HG03378 (cell line): ENCODE results near the gene SDK1.

Source experiments
- ATAC-seq: cut with Tn5 transposase; IDR thresholded peaks from one replicate; pipeline ENCODE4 v1.9.1; 2021; ENCODE audit warnings: mild to moderate bottlenecking, moderate library complexity; ENCODE audit not compliant: unreplicated experiment

SDK1 gene

DNA sequence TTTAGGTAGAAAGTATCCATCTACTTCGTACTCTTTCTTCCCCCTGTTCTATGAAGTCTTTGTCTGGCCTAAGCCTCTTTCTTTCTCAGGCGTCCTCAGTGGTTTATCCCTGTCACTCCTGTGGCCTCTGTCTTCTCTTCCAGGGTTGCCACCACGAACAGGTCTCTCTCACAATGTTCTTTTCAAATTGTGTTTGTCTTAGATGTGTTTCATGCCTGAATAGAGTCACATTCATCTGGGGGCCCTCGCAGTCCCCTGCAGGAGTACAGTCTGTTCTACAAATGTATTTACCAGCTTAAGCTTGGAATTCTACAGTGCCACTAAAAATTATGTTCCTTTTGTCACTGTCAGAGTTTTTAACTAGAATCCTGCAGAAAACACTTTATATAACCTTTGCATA, 700.7 kb downstream of the SDK1 start:
- ATAC-seq, result no peak

DNA sequence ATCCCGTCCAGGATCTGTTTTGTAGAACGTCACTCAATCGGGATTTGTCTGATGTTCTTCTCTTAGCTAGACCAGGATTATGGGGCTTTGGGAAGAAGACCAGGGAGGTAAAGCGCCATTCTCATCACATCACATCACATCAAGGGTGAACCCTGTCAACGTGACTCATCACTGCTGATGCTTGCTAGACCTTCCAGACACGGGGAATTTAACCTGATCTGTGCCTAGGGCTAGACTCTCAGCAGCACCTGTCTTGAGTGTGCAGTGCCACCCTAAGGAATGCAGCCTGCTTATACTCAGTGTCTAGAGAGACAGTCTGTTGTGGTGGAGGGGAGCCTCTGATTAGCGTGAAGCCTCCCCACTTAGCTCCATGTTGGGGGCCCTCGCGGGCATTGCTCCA, 702.5 kb downstream of the SDK1 start:
- no peak for ATAC-seq

DNA sequence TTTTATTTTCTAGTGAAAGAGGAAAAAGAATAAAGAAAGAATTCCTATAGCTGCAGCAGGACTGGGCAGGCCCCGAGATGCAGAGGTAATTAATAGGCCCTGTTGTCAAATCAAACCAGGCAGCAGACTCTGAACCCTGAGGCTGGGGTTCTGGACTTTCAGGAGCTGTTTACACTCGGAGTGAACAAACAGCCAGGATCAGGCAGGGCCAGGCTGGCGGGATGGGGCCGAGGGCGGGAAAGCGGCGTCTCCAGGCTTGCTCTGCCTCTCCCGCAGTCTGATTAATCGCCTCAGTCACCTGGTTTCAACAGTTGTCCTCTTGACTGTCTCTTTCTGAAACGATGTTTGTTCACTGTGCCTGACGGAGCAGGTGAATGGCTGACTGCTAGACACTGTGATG, 705.6 kb downstream of the SDK1 start:
- ATAC-seq, result no peak

DNA sequence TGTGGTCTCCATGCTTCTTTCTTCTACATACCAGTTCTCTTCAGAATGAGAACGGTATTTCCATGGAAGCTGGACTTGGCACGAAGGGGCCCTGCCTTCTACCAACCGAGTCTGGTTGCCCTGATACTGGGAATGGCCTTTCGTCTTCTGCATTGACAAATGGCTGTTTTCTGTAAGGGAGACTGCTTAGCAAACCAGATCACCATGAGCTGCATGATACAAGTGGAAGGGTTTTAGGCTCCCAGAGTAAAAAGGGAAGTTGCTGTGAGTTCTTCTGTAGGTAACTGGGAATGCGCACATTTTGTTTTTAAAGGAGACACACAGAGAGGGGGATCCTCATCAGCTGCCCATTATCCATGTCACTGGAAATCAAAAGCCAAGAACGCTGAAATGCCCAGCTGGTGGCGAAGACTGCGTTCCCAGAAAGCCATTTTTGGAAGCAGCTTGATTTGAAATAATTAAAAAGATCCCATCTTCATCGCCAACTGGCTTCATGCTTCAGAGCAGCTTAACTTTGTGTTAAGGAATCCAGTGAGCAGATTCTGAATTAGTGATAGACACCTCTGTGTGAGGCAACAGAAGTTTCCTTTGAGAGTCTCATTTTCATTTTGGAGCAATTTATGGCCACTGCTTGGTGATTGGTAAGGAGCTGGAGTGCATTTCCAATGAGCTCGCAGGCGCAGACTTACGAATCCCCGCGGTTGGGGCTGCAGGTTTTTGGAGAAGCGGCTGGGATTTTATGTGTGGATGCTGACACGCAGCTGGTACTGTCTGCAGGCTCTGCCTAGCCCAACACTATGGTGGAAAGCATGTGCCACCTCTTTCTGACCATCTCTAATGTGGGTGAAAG, 708.4 kb downstream of the SDK1 start:
- no peak for ATAC-seq

DNA sequence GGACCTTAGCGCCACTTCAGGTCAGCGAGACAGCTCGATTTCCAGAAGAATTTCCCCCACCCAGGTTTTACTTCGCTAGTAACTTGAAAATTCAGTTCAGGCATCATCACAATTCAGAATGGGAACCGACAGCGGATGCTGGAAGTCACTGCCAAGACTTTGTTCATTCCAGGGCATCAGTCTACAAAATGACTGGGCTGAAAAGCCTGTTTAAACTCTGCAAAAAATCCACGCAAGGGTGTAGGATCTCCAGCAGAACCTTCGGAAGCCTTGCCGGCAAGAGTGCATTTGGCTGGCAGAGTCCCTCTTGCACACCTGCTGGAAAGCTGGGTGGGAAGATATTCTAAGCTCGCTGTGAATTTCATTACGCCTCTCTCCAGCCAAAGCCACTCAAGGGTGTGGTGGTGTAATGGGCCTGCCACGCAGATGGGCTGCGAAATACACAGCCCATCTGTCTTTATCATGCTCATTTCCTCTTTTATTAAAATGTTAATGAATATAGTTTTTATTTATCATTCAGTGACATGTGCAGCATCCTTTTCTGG, 709.1 kb downstream of the SDK1 start:
- ATAC-seq, result no peak

DNA sequence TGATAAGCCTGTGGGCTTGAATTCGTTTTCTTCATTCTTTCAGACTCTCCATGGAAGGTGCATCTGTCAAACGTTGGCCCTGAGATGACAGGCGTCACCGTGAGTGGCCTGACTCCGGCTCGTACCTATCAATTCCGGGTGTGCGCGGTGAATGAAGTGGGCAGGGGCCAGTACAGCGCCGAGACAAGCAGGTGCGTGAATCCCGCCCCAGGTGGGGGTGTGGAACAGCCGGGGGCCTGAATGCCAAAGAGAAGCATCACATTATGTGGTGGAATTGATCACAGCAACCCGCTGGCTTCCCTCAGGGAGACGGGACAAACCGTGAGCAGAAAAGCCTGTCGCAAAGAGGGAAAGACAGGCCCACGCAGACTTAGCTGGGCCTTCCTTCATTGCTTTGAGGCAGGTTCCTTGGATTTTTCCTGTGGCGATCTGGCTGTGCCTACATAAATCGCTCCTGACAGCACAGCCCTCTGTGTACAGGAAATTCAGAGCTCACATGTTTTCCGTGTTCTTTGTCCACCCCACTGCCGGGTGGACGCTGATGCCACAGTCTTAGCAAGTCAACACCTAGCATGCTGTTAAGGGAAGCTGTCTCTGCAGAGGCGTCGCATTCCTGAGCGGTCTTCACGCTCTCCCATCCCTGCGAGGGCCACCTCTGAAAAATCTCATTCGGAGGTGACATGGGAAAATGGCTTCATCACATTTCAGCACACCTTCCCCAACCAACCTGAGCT, 710.0 kb downstream of the SDK1 start:
- ATAC-seq, result no peak

DNA sequence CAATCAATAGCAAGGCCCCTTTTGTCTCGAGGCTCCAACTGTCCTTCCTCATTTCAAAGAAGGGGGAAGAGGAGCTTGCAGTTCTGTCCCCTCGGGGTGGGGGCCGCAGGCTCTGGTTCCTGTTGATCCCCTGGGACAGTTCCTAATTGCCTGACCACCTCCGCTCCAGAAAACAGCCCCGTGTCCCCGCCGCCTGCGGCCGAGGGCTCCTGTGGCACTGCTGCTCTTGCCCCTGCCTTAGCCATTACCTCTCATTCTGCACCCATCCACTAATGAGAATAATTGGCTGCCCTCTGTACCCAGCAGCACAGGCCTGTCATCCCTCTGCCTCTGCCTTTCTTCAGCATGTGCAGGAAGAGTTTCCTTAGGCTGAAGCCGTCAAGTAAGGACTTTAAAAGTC, 712.7 kb downstream of the SDK1 start:
- no peak for ATAC-seq

DNA sequence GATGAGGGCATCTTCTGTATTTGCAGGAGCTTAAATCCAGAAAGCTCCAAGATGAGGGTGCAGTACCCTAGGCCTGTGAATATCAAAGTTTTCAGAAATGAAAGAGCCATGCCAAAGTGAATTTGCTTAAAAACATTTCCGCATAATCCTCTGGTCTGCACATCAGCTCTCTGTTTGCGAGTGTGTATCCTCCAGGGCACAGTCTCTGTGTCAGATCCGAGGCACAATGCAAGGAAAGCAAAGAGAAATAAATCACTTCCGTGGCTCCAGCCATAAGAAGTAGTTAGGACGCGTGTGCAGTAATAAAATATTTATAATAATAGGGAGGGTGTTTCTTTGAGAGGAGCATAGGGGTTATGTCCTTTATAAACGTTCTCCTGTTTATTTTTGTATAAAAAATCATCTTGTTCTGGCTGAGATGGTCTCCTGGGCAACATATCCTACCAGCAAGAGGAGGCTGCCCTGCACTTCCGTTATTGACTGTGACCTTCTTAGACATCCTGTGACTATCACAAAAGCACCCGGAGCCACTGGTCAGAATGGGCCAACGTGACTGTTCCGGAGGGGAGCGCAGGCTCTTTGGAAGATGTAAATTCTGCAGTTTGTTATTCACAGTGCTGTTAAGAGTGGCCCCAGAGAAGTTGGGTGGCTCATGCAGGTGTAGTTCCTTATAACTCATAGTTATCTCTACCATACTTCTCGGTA, 713.4 kb downstream of the SDK1 start:
- no peak for ATAC-seq

DNA sequence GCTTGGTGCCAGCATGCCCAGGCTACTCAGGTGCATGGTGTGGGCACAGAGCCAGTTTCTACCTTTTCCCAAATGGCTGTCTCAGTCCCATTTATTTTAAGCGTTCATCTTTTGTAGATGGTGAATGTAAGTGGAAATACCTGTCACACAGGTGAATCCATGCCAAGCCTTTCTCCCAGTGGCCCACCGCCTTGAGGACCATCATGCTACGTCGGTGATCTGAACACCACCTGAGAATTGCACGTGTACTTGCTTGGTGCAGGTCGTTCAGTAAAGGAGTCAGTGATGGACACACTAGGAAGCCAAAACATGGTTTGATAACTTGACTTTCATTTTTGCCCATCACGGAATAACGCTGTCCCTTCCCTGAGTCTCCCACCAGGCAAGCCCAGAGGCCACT, 714.3 kb downstream of the SDK1 start:
- ATAC-seq, result no peak

DNA sequence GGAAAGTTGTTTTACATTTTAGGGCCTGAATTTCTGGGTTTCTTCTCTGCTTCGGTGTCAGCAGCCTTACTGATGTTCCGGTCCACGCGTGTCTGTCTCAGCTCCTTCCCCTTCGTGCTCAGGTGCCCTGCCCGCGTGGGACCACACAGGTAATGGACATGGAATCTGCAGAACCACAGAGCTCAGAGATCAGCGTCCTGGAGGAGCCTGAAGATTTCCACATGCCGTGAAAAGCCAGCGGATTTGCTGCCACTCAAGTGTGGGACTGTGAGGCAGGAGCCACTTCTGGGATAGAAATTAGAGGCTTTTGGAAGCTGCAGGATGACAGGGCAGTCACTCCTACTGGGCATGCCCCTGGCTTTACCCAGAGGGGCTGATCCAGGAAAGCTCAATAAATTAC, 714.9 kb downstream of the SDK1 start:
- no peak for ATAC-seq

DNA sequence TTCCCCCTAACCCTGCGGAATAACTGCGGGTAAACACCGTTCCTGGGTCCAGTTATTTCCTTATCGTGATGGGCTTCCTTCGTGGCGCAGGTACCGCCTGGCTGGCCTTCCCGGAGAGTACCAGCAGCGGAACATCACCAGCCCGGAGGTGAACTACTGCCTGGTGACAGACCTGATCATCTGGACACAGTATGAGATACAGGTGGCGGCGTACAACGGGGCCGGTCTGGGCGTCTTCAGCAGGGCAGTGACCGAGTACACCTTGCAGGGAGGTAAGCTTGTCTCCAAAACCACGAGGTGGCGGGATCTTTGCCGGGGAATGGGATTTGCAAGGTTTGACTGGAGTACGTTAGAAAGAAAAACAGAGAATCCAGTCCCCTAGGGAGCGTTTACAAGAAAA, 716.0 kb downstream of the SDK1 start:
- no peak for ATAC-seq

DNA sequence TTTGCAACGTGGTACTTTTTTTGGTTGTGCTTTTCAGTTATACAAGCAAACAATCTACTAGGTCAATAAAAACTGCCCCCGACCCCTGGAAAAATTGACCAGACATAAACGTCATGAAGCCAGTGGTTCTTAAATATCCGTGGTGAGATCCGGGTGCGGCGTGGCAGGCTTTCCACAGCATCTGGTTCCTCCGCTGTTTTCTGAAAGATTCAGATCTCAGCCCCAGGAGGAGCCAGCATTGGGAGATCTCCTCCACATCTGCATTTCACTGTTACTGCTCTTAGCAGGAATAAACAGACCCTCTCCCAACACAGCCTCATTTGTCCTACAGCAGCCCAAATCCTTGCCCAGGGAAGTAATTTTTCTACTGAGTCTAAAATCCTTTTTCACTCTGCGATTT, 716.7 kb downstream of the SDK1 start:
- ATAC-seq, result no peak

DNA sequence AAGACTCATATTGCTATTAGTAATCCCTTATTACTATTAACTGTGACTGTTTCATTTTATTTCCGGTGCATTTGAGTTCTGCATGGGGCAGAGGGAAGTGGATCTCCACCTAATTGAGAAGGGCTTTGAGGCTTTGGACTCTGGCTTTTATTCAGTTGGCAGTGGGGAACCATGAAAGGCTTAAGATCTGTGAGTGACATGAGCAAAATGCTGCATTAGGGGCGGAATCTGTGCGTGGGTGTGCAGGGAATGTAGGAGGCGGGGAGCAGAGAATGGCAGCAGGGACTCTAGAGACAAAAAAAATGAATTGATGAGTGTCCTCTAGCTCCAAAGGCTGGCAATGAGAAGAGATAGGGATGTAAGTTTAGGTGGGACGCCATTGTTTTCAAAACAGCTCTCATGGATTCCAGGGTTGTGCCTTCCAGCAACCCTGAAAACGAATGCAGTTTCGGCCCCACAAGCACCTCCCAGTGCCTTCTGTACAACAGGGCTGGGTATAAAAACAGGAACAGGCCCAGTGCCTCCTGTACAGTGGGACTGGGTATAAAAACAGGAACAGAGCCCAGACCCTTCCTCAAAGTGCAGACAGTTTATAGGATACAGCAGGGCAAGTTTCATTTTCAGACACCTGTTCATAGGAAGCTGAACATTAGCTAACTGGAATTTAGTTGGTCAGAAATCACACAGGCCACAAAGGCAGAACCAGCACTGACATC, 717.7 kb downstream of the SDK1 start:
- ATAC-seq, result no peak

DNA sequence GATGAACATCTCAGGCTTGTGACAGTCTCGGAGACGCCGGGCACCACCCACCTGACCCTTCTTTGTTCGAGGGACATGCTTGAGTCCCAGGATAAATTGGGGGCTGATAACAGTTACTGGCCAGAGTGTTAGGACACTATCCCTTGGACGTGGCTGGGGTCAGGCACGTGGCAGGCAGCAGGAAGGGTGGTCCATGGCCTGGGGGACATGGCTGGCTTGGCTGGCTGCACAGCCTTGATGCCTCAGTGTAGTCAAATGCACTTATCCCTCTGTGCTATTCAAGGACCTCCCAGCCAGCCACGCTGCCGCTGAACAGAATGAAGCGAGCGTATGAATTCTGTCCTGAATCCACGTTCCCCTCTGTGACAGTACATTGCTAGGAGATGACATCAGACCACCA, 719.0 kb downstream of the SDK1 start:
- ATAC-seq, result no peak

DNA sequence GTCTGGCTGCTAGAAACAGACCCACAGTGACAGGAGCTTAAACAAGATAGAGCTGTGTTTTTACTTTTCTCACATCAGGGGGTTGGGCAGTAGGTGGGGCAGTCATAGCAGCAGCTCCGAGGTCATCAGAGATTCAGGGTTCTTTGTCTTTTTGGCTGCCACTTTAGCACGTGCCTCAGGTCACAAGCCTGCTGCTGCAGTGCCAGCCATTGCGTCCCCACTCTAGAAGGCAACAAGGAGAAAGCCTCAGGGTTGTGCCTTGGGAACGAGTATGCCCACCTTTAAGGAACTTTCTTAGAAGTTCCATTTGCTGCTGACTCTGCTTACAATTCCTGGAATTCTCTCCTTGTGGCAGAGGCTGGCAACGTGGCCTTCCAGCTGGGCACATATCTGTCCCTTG, 720.4 kb downstream of the SDK1 start:
- ATAC-seq, result no peak

DNA sequence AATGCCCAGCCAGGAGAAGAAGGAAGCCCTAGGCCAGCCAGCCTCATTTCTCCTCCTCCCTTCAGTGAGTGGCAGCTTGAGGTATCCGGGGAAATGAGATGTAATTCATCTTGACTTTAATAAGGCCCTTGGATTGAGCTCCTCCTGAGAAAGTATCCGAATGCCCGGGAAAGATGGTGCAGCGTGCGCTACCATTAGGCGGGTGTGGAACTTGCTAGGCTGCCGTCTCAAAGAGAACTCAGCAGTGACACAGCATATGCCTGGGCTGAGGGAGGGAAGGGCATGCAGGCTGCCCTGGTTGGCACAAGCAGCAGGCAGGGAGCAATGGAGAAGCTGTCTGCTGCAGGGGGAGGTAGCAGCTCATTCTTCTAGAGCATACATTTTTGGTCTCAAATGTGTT, 721.2 kb downstream of the SDK1 start:
- no peak for ATAC-seq

DNA sequence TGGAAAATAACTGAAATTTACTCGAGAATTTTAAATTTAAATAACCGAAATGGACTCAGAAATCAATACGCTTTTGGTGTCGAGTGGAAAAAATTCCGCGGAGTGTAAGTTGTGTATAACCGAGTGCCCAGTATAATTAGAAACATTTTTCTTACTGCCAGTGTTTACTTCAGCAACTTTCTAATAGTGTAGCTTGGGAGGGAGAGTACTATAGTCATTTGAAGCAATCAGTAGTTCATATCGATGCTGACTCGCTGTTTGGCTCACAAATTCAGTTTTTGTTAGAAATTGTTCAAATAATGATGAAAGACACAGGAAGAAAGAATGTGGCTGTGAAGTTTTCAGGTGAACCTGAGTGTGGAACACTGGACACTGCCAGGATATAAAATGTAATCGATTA, 722.5 kb downstream of the SDK1 start:
- no peak for ATAC-seq

DNA sequence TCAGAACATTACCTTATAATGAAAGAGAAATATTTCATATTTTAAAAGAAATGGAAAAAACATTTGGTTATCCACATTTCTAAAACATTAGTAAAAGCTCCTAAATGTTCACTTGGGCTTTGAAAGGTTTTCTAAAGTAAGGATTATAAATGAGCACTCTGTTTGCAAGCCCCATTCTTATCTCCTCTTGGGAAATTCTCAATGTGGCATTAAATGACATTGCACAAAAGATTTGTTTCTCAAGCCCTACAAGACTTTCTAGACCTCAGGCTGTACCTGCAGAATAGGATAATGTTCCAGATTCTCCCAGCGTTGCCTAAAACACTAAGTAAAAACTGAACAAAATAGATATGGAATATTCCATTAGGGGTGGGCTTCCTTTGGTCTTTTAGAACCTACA, 723.1 kb downstream of the SDK1 start:
- no peak for ATAC-seq

DNA sequence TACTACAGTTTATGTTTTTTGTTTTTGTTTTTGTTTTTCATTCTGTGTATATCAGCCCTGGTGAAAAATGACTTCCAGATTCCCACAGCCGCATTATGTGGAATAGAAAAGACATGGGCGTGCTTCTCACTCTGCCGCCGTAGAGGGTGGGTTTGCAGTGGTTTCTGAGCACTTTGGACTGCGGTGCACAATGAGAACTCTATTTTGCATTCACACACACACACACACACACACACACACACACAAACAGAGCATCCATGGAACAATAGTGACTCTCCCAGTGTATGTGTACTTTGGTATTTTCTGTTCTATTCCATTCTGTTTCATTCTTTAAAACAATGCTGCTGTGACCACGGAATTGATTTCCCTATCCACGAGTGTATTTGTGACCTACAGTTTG, 723.8 kb downstream of the SDK1 start:
- ATAC-seq, result no peak

DNA sequence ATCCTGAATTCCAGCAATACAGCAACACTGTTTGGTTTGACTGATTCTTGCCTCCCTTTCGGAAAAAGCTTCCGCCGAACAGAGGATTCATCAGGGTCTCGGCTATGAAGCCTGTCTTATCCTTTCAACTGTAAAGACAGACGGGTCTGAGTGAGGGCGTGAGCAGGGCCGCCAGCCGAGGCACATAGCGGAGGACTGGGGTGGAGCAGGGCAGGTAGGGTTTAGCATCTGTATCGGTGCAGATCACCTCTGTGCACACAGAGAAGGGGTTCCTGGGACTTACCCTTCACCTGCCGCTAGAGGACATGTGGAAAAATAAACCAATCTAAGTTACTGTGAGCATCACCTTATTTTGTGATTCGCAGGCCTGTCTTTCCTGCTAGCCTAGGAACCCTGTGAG, 724.2 kb downstream of the SDK1 start:
- no peak for ATAC-seq
